HG02973 (cell line): ENCODE data around the gene RCN2.
"Not testable (repeated sequence)": the region's sequence is repeated elsewhere in the genome, so short reads cannot be mapped to it uniquely, and the experiment has no call there.

Experiments used
- ATAC-seq: cut with Tn5 transposase; IDR thresholded peaks from one replicate; pipeline ENCODE4 v1.9.1; 2021; ENCODE audit warnings: moderate library complexity; ENCODE audit not compliant: unreplicated experiment

The RCN2 gene

DNA sequence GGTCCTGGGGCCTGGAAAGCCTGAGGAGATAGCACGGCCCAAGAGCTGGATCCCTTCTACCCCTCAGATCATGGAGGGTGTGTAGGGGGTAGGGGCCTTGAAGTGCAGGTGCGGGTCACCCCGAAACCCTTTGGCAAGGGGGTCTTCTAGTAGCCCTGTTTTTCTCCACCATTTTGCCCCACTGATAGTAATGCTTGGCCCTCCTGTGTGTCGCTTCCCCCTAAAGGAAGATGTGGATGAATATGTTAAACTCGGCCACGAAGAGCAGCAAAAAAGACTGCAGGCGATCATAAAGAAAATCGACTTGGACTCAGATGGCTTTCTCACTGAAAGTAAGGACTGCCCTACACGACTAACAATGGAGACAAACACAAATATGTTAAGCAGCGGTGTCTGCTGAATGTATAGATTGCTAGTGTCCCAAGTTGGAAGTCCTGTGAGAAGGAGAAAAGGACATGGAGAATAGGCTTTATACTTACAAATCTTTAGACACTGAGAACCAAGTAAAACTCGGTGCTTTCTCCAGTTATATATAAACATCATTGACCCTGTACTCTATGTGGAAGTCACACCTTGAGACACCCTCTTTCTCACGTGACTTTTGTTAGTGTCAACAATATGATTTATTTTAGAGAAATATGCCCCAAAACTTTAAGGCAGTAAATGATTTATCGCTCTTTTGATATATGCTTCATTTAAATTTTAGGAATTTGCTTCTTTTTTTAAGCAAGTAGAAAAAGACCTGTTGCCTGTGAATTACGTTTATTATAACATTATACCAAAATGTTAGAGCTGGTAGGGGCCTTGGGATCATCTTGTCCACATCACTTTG is 802 bp downstream of the RCN2 start:
- ATAC-seq, result no peak

DNA sequence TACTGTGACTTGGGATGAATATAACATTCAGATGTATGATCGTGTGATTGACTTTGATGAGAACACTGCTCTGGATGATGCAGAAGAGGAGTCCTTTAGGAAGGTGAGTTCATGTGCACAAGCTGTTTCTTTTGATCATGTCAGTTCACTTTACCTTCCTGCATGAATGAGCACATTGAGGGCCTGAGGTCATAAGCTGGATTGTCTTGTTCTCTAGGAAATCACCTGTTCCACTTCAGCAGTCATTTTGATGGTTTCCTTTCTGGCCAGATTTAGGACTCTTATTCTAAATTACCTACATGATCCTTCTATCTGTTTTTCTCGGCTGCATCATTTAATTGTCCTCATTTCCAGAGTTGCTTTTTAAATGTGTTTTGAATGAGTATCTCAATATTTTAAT is 4.1 kb downstream of the RCN2 start:
- no peak for ATAC-seq

DNA sequence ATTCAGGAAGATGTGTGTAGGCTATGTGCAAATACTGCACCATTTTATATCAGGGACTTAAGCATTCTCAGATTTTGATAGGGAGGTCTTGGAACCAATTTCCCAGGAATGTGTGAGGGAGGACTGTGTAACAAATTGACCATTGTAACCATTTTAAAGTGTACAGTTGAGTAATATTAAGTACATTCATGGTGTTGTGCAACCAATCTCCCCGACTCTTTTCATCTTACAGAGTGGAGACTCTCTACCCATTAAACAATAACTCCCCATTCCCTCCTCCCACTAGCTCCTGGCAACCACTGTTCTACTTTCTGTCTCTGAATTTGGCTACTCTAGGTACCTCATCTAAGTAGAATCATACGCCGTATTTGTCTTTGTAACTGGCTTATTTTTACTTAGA is 5.1 kb downstream of the RCN2 start:
- ATAC-seq, result no peak

DNA sequence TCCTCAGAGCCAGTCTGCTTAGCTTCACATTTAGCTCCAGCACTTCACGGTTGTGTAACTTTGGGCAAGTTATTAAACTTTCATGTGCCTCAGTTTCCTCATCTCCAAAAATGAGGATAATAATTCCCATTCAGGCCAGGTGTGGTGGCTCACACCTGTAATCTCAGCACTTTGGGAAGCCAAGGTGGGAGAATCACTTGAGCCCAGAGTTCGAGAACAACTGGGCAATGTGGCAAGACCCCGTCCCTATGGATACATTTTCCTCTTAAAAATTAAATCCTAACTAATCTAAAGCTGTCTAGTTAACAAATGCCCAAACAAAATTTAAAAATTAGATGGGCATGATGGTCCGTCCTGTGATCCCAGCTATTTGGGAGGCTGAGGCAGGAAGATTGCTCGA is 7.2 kb downstream of the RCN2 start:
- ATAC-seq, result no peak

DNA sequence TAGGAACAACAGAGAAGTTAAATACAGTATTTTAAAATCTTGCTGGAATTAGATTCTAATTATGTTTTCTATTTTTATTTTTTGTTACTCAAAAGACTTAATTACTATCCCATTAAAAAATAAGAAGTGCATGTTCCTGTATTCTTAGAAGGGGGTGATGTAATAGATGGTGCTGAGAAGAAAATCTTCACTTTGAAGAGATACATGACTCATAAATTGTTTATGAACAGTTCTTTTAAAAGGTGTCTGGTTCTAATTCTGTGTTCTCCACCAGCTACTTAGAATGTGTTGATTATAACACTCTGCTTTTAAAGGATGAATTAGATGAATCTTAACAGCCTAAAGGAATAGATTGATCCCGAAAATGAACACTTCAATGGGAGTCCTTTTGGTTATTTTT is 8.2 kb downstream of the RCN2 start:
- no peak for ATAC-seq

DNA sequence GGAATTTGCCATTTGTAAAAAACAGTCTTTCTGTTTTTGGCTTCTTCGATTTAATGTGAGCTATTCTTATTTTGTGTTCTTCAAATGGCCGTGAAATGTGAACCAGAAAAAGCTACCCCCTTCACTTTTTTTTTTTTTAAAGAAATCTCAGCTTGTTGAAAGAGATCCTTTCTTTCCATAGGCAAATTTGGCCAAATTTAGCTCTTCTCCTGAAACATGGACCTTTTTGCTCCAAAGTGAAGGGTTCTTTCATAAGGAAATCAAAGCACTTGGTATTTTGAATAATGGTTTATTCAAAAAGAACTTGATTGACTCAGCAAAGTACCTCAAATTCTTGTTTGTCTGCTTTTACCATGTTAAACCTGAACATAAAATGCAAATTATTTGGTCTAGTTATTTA is 10.1 kb downstream of the RCN2 start:
- no peak for ATAC-seq

DNA sequence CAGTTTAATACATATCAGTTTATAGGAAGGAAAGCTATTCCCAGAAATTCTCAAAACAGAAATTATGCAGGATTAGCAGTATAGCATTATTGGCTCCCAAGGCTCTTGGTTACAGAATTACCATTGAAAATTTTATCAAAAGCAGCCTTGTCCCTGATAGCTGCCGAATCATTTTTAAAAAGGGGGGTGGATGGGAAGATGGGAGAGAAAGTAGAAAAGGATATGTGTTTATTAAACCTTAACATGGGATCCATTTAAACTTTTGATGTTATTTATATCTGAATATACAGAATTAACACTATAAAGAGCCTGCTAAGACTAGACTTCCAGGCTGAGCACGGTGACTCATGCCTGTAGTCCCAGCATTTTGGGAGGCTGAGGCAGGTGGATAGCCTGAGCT is 10.8 kb downstream of the RCN2 start:
- no peak for ATAC-seq

DNA sequence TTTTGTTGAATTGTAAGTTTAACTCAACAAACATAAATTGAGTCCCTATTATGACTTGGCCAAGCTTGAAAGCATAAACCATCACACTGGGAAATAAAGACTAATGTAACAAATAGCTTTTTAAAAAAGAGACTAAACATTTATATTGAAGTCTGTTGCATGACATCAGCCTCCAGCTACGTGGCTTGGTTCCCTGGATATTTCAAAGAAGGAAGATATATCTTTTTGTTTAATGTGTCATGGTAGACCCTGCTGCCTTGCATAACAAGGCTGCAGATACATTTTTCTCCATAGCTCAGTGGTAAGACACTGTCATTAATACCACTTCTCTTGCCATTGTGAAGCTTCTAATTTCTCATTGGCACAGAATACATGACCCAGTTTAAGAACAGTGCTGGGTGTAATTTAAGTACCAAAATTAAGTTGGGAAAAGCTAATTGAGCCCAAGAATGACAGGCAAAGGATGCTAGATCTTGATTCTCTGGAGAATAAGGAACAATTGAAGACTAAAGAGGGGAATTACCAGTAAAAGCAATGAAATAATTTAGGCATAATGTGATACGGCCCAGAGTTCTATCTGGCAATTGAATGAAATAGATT is 14.0 kb downstream of the RCN2 start:
- ATAC-seq, result no peak

DNA sequence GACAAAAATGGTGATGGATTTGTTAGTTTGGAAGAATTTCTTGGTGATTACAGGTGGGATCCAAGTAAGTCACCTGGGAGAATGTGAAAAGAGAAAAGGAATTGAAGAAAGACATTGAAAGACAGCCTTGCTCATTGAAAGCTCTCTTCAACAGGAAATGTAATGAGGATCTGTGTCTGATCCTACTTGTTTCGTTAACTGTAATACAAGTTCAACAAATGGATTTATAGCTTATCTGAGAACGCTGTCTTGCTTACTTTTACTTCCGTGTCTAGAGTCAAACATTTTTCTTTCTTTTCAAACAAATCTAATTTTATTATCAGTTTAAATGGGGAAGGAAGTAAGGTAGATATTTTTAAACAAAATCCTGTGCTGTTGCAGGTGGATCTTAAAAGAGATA is 15.9 kb downstream of the RCN2 start:
- no peak for ATAC-seq

DNA sequence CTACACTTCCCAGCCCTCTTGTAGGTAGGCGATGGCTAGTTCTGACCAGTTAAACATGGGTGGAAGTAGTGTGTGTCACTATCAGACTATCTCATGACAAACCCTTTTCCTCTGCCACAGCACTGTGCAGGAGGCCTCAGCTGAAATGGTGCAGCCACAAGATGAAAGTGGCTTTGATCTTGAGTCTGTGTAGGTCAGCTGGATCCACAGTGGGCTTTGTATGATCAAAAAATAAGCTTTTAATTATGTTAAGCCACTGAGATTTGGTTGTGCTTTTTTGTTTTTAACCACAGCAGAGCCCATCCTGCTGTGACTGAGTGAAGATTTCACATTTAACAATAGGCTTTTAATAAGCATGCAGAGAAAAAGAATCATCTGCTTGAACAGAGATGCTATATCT is 19.7 kb downstream of the RCN2 start:
- ATAC-seq, result no peak

DNA sequence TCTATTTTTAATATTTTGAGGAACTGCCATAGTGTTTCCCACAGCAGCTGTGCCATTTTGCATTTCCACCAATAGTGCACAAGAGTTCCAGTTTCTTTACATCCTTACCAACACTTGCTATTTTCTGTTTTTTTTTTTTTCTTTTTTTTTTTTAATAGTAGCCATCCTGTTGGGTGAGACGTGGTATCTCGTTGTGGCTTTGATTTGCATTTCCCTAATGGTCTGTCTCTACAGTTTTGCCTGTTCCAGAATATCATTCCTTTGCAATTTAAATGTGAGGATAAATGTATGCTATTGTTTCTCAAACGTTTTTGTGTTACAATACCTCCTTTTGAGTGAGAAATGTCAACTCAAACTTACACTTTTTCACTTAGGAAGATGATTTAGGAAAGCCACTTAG is 22.4 kb downstream of the RCN2 start:
- no peak for ATAC-seq

DNA sequence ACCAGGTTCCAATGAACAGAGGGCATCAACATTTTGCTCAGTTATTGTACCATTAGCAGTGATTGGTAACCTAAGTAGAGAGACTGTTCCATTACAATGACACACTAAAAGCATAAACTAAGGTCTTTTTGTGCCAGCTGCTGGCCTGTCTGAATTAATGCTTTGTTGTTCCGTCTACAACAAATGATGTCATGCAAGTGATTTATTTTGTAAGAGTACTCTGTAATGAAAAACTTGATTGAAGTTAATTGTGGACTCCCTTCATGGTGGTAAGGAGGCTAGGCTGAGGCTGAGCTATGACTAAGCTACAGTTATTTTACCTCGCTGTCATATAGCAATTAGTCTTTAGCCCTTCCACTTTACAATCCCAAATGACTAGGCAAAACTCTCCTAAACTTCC is 23.2 kb downstream of the RCN2 start:
- no peak for ATAC-seq

DNA sequence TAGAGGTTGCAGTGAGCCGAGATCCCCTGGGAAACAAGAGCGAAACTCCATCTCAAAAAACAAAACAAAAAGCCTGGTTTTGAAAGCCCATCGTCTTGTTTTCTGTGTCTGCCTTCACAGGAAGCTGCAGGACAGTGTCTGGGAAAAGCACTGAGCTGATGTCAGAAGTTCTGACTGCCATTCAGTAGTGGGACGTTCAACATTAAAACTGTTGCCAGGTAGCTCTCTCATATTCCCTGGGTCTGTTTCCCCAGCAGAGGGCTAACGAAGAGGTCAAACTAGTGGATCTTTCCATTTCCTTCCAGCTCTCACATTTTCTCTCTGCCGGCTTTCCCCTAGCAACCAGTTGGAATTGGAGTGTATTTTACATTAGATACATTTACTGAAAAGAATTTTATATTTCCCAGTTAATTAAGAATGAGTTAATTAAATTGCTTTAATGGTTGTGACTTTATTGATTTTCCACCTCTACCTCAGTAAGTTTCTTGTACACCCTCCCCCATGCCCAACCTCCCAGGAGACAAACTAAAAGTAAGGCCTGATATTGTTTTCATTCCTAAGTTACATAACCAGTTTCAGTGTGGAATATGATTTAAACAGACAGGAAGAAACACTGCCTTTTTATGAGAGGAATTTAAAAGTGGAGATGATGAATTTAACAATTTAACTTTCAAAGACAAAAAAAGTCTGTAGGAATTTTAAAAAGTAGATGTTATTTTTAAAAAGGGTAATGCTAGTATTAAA is 29.9 kb downstream of the RCN2 start:
- ATAC-seq, result no peak

DNA sequence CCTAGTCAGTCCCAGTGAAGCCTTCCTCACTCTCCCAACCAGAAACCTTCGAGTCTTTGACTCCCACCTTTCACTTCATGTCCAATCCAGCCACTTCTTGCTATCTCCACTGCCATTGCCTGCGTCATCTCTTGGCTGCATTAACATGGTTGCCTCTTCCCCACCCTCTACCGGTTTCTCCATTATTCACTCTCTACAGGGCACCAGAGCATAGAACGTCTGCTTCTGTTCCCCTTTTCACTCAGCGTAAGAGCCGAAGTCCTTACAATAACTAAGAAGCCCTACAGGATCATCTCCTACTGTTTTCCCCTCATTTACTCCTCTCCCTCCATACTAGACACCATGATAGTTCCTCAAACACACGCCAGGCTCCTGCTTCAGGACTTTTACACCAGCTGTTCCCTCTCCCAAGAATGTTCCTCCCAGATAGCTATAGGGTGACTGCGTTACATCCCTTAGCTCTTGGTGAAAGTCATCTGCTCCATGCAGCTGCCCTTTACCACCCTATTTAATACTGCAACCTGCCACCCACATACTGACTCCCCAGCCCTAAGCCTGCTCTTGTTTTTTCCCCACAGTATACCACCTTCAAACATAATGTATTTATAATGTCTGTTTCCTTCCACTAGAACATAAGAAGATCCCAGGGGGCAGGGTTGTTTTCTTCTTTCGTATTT is 30.9 kb downstream of the RCN2 start:
- ATAC-seq, result no peak

DNA sequence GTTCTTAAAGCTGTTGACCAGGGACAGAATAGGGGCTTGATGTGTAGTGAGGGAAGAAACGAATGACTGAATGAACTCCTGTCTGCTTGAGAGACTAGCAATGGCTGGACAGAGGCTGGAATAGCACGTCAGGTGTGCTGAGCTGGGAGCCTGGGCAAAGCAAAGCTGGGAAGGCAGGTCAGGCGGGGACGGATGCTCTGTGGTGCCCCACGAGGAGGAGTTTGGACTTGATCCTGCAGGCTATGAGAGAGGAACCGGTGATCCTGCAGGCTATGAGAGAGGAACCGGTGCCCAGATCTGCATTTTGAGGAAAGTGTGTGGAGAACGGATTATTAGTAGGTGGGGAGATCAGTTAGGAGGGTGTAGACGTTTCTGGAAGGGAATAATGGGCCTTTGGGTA is 32.0 kb downstream of the RCN2 start:
- ATAC-seq, result no peak

DNA sequence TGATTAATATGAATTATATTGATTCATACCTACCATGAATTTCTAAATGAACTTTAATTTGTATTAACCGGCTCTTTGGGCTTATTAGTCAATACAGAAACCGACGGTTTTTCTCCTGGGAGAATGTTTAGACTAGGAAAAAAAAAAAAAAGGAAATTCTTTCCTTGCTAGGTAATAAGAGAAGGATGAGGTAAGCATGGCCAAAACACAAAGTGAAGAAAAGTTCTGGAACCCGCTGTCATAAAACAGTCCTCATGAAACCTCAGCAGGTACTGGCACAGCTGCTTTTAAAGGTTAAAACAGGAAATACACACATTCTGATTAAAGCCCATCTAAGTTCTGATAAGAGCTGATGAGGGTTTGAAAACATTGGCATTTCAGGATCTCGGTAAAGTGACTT is 32.6 kb downstream of the RCN2 start:
- no peak for ATAC-seq

DNA sequence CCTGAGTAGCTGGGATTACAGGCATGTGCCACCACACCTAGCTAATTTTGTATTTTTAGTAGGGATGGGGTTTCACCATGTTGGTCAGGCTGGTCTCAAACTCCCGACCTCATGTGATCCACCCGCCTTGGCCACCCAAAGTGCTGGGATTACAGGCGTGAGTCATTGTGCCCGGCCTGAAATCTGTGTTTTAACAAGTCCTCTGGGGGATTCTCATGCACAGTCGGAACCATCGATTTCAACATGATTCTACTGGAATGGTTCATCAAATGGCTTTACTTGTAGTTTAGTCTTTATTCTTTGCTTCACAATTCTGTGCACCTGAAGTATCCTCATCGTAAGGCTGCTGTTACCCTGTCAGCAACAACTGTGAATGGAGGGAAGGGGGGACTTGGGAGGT is 34.5 kb downstream of the RCN2 start:
- not testable (repeated sequence) for ATAC-seq

DNA sequence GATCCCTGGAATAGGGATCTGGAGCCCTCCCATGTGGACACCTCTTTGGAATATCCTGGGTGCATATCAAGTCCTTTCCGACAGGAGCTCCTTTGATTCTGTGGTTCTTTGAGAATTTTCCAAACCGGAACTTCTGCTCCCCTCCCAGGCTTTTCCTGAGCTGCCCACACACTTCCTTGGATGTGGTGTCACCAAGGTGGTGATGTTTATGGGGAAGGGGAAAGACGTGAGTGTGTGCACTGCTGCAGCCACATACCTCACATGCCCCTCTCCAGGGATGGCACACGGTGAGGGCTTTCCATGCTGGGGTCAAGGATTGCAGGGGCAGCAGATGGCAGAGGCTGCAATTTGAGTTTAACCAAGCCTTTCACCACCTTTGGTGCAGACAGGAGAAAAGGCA is 35.5 kb downstream of the RCN2 start:
- ATAC-seq, result no peak

DNA sequence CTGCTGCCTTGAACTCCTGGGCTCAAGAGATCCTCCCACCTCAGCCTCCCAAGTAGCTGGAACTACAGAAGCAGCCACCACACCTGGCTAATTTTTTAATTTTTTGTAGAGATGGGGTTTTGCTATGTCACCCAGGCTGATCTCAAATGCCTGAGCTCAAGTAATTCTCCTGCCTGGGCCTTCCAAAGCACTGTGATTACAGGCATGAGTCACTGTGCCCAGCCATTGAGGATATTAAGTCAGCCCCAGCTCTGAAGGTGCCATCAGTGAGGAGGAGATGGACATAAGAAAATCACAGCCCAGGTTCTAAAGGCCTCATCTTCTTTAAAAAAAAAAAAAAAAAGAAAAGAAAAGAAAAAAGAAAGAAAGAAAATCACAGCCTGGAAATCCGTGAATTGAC is 36.8 kb downstream of the RCN2 start:
- ATAC-seq, result no peak

DNA sequence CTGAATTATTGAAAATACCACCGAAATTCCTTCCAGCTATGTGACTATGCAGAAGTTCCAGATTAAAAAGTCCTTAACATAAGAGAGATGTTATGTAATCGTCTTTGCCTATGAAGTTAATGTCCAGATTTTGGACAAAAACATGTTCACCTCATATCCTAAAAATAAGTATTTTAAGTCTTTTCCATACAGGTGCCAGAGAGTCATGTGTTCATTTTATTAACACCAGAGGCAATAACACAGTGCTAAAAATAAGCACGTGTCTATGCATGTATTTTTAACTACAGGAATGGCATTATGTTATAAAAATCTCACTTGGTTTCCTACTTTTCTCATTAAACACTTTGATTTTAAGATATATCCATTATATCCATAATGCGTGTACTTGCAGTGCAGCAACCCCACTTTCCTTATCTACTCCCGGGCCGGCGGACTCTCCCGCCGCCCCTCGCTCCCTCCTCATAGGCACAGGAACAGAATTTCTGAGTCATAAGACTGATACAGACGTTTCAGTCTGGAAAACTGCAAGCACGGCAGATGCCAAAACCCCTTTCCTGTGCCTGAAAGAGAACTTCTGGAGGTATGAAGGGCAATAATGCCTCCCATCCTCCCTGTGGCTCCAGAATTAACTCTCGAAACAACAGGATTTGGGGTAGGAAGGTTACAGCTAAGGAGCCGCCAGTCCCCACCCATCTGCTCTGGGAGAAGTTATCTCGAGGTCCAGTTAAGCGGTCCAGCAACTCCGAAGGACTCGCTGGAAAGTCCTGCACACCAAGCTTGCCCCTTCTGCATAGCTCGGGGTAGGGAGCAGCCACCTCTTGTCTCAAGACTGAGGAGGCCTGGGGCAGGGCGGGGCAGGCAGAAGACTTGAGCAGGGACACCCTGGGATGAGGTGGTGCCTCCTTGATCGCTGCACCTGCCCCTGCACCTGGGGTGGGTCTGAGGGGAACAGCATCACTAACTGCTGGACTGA is 41.1 kb downstream of the RCN2 start:
- no peak for ATAC-seq

DNA sequence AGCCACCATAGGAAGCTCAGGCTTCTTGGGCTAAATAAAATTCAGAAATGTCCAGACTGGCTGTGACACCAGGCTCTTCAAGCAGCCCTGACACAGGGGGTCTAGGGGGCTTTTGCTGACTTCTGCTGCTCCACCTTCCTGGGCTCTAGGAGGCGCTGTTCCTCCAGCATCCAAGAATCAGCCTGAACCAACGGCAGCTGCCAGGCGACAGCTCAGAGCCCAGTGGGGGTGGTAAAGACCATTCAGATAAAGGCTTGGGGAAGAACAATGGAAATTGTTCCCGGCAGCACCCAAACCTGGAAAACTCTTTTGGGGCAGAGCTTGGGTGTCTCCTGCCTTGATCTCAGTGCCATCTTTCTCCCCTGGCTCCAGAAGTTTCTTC is 41.8 kb downstream of the RCN2 start:
- no peak for ATAC-seq
